Right hindlimb (tissue), 1 donor: Measurements from ENCODE around the gene PCSK6.
"Not testable (repeated sequence)": the region's sequence is repeated elsewhere in the genome, so short reads cannot be mapped to it uniquely, and the experiment has no call there.

Experiments
- DNase-seq: peaks from one replicate; pipeline ENCODE4 v3.0.0-alpha.2; 2018

PCSK6 gene

GRCh38 chr15:101458908-101459578 lies 30.5 kb downstream of the PCSK6 start:
- peak; percentile 53 for DNase-seq

GRCh38 chr15:101458158-101458900 lies 31.2 kb downstream of the PCSK6 start:
- DNase-seq, result no peak

GRCh38 chr15:101457696-101458095 lies 31.8 kb downstream of the PCSK6 start:
- DNase-seq, result no peak

- DNase-seq, result no peak
Measured at GRCh38 chr15:101456057-101456739, 33.3 kb downstream of the PCSK6 start.

GRCh38 chr15:101455291-101456025 lies 34.0 kb downstream of the PCSK6 start:
- DNase-seq, result no peak

- DNase-seq, result not testable (repeated sequence)
Measured at GRCh38 chr15:101454781-101455180, 34.7 kb downstream of the PCSK6 start.

- no peak for DNase-seq
Measured at GRCh38 chr15:101454365-101454764, 35.1 kb downstream of the PCSK6 start.

- DNase-seq, result no peak
Measured at GRCh38 chr15:101453123-101454120, 36.1 kb downstream of the PCSK6 start.

- DNase-seq, result no peak
Measured at GRCh38 chr15:101452572-101452971, 36.9 kb downstream of the PCSK6 start.

GRCh38 chr15:101451846-101452245 lies 37.7 kb downstream of the PCSK6 start:
- no peak for DNase-seq

- DNase-seq, result peak; percentile 90
Measured at GRCh38 chr15:101451266-101451799, 38.2 kb downstream of the PCSK6 start.

GRCh38 chr15:101450403-101451265 lies 38.9 kb downstream of the PCSK6 start:
- DNase-seq, result no peak

GRCh38 chr15:101449471-101450402 lies 39.8 kb downstream of the PCSK6 start:
- DNase-seq, result no peak

GRCh38 chr15:101448336-101448735 lies 41.2 kb downstream of the PCSK6 start:
- DNase-seq, result no peak

- DNase-seq, result no peak
Measured at GRCh38 chr15:101447561-101448071, 41.9 kb downstream of the PCSK6 start.

GRCh38 chr15:101447168-101447533 lies 42.4 kb downstream of the PCSK6 start:
- DNase-seq, result no peak

GRCh38 chr15:101446518-101447167 lies 42.9 kb downstream of the PCSK6 start:
- no peak for DNase-seq
